ENCODE results near the gene RAG2.

- TF ChIP-seq CTCF (IDR thresholded peaks at IDR 0.05) = no peak
- TF ChIP-seq EZH2 (IDR thresholded peaks at IDR 0.05; ENCODE audit: borderline replicate concordance, insufficient read depth, low read depth, low read length, poor library complexity, severe bottlenecking) = no peak
These were observed 32.9 kb downstream of the RAG2 start for GRCh38 chr11:36565031-36565610.

Data from B cell (primary cell).